Adrenal gland (tissue), 5 donors: ENCODE results near the gene WBP4.
"Not testable (repeated sequence)": the region's sequence is repeated elsewhere in the genome, so short reads cannot be mapped to it uniquely, and the experiment has no call there.

ENCODE experiments used
- POLR2A ChIP-seq, 2 donors: fragments of 450-650 bp; IDR thresholded peaks; one replicate each; pipeline ENCODE4 v1.6.1; 2017; ENCODE audit warnings: antibody characterized with exemption in 2 of 2, mild to moderate bottlenecking in 2 of 2, moderate library complexity in 1 of 2
- TF ChIP-seq, protein P1 (sequence below), 6 experiments: fragments of 450-650 bp in 4 of 6; fragments of 200-600 bp in 2 of 6; sonication (generic) in 1 of 6; IDR thresholded peaks; 1 replicate in 5 of 6; 2 replicates in 1 of 6; pipeline versions ENCODE4 v1.5.1 to v1.8.0; 2016 to 2021; ENCODE audit warnings: antibody characterized with exemption in 6 of 6, mild to moderate bottlenecking in 2 of 6, moderate library complexity in 1 of 6
- donor health status: DM: no; HTN: no; CAD: no.

DNA sequence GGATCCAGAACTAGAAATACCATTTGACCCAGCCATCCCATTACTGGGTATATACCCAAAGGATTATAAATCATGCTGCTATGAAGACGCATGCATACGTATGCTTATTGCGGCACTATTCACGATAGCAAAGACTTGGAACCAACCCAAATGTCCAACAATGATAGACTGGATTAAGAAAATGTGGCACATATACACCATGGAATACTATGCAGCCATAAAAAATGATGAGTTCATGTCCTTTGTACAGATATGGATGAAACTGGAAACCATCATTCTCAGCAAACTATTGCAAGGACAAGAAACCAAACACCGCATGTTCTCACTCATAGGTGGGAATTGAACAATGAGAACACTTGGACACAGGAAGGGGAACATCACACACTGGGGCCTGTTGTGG is 24.8 kb upstream of the WBP4 start:
- TF ChIP-seq, protein P1, sequence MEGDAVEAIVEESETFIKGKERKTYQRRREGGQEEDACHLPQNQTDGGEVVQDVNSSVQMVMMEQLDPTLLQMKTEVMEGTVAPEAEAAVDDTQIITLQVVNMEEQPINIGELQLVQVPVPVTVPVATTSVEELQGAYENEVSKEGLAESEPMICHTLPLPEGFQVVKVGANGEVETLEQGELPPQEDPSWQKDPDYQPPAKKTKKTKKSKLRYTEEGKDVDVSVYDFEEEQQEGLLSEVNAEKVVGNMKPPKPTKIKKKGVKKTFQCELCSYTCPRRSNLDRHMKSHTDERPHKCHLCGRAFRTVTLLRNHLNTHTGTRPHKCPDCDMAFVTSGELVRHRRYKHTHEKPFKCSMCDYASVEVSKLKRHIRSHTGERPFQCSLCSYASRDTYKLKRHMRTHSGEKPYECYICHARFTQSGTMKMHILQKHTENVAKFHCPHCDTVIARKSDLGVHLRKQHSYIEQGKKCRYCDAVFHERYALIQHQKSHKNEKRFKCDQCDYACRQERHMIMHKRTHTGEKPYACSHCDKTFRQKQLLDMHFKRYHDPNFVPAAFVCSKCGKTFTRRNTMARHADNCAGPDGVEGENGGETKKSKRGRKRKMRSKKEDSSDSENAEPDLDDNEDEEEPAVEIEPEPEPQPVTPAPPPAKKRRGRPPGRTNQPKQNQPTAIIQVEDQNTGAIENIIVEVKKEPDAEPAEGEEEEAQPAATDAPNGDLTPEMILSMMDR (IDR thresholded peaks at IDR 0.05) = not testable (repeated sequence)
- not testable (repeated sequence) for TF ChIP-seq POLR2A (IDR thresholded peaks at IDR 0.05)
